ENCODE data around the gene MGST3. TPM values are rescaled to one million over a fixed set of nuclear protein-coding genes. Genes with fewer than 3 reads are reported as not detected.

Gene MGST3
- total RNA-seq, 4 donors from 2014 or later: 47.0 to 513 (median 407) TPM

- TF ChIP-seq POLR2A (IDR thresholded peaks at IDR 0.05): no peak
- TF ChIP-seq CTCF (IDR thresholded peaks at IDR 0.05): no peak
- Histone ChIP-seq H3K36me3 (peaks cover 0 to 88% (median 0%) of the 10 kb centered on the region in 3 donors), H3K27me3 (no peaks in the 10 kb centered on the region), H3K27ac (no peak overlapping the region), H3K4me3 (no peak overlapping the region), H3K4me1 (no peaks in the 10 kb centered on the region), H3K9me3 (no peaks in the 10 kb centered on the region)
- no peak for DNase-seq
These were observed 35.3 kb downstream of the MGST3 start for GRCh38 chr1:165666152-165666825.

GRCh38 chr1:165668184-165668583 is 37.1 kb downstream of the MGST3 start:
- peaks cover 0 to 81% (median 0%) of the 10 kb centered on the region in 3 donors for H3K36me3 ChIP-seq
- TF ChIP-seq CTCF (IDR thresholded peaks at IDR 0.05): no peak
- TF ChIP-seq POLR2A (IDR thresholded peaks at IDR 0.05): no peak
- H3K4me3 ChIP-seq: no peak overlapping the region
- DNase-seq: no peak
- no peaks in the 10 kb centered on the region for H3K27me3 ChIP-seq
- no peaks in the 10 kb centered on the region for H3K4me1 ChIP-seq
- no peaks in the 10 kb centered on the region for H3K9me3 ChIP-seq
- H3K27ac ChIP-seq: no peak overlapping the region

GRCh38 chr1:165671526-165671925 is 40.5 kb downstream of the MGST3 start:
- TF ChIP-seq POLR2A (IDR thresholded peaks at IDR 0.05) (no peak), CTCF (IDR thresholded peaks at IDR 0.05) (no peak)
- no peak for DNase-seq
- no peak overlapping the region for H3K27ac ChIP-seq
- no peaks in the 10 kb centered on the region for H3K4me1 ChIP-seq
- H3K27me3 ChIP-seq: no peaks in the 10 kb centered on the region
- H3K9me3 ChIP-seq: no peaks in the 10 kb centered on the region
- no peak overlapping the region for H3K4me3 ChIP-seq
- peaks cover 0 to 61% (median 0%) of the 10 kb centered on the region in 3 donors for H3K36me3 ChIP-seq

GRCh38 chr1:165674599-165674998 is 43.6 kb downstream of the MGST3 start:
- TF ChIP-seq POLR2A (IDR thresholded peaks at IDR 0.05) (no peak), CTCF (IDR thresholded peaks at IDR 0.05) (no peak)
- H3K27ac ChIP-seq: no peak overlapping the region
- H3K36me3 ChIP-seq: peaks cover 0 to 64% (median 0%) of the 10 kb centered on the region in 3 donors
- no peak for DNase-seq
- no peaks in the 10 kb centered on the region for H3K4me1 ChIP-seq
- H3K27me3 ChIP-seq: no peaks in the 10 kb centered on the region
- H3K4me3 ChIP-seq: no peak overlapping the region
- H3K9me3 ChIP-seq: no peaks in the 10 kb centered on the region

- H3K4me3 ChIP-seq: no peak overlapping the region
- TF ChIP-seq POLR2A (IDR thresholded peaks at IDR 0.05): no peak
- no peak for TF ChIP-seq CTCF (IDR thresholded peaks at IDR 0.05)
- no peaks in the 10 kb centered on the region for H3K4me1 ChIP-seq
- peaks cover 0 to 66% (median 0%) of the 10 kb centered on the region in 3 donors for H3K36me3 ChIP-seq
- H3K27me3 ChIP-seq: no peaks in the 10 kb centered on the region
- H3K9me3 ChIP-seq: no peaks in the 10 kb centered on the region
- H3K27ac ChIP-seq: no peak overlapping the region
- no peak for DNase-seq
These were observed 44.8 kb downstream of the MGST3 start for GRCh38 chr1:165675794-165676193.

Measured in Peyer's patch (tissue), 4 donors.